Colonic mucosa (tissue), 4 donors: ENCODE measurements around the gene JPT2. TPM values are rescaled to one million over a fixed set of nuclear protein-coding genes. Genes with fewer than 3 reads are reported as not detected.

Experiments
- DNase-seq: peaks from one replicate; pipeline ENCODE4 v3.0.0-alpha.2; 2020
- H3K27ac ChIP-seq: fragments of 200-600 bp; one replicate; pipeline ENCODE4 v1.8.0; 2021
- H3K27me3 ChIP-seq: fragments of 200-600 bp; one replicate; pipeline ENCODE4 v1.8.0; 2021
- H3K36me3 ChIP-seq: fragments of 200-600 bp; one replicate; pipeline ENCODE4 v1.8.0; 2021
- H3K4me1 ChIP-seq: fragments of 200-600 bp; one replicate; pipeline ENCODE4 v1.8.0; 2021; ENCODE audit warnings: mild to moderate bottlenecking
- H3K4me3 ChIP-seq: fragments of 200-600 bp; one replicate; pipeline ENCODE4 v1.8.0; 2021
- H3K9ac ChIP-seq, 2 donors: one replicate each; pipeline ENCODE4 v1.7.0; 2013; ENCODE audit warnings: control low read depth in 2 of 2, low read depth in 2 of 2, low read length in 2 of 2
- H3K9me3 ChIP-seq: fragments of 200-600 bp; one replicate; pipeline ENCODE4 v1.8.0; 2021
- CTCF ChIP-seq: fragments of 200-600 bp; IDR thresholded peaks from one replicate; pipeline ENCODE4 v1.8.0; 2022; ENCODE audit warnings: antibody characterized with exemption, mild to moderate bottlenecking
- intact Hi-C: fragments of 100-400 bp; cut with DNase I; formaldehyde crosslinking; loops from one replicate; pipeline ENCODE4 v1.14.1; 2022
- total RNA-seq, 2 donors: library from RNA; stranded (reverse); fragmentation: NEBNext Ultra II Directional in 1 of 2; extraction: Animal tissue kit (Norgen Biotek cat#: 25700) in 1 of 2; gene quantifications; one replicate each; pipeline ENCODE4 v1.2.1, GENCODE V29; 2021
- donor health status: healthy.
- donor health status: DM: no; HTN: no; CAD: no.
- donor health status: DM: no; HTN: no; CAD: no.

The JPT2 gene
- total RNA-seq, 2 donors from 2014 or later = 53.5 to 123 TPM

GRCh38 chr16:1723450-1724147, 45.5 kb downstream of the JPT2 start:
- peak; percentile 84 for TF ChIP-seq CTCF
- Histone ChIP-seq H3K9me3 (no peaks in the 10 kb centered on the region), H3K4me1 (peaks cover 16% of the 10 kb centered on the region), H3K4me3 (no peak overlapping the region), H3K36me3 (no peaks in the 10 kb centered on the region), H3K9ac (no peak overlapping the region), H3K27ac (no peak overlapping the region), H3K27me3 (no peaks in the 10 kb centered on the region)
- intact Hi-C loops = no loop called here
- DNase-seq = peak; percentile 69

GRCh38 chr16:1724491-1724890, 46.4 kb downstream of the JPT2 start:
- Histone ChIP-seq H3K4me3 (no peak overlapping the region), H3K4me1 (peaks cover 16% of the 10 kb centered on the region), H3K27ac (no peak overlapping the region), H3K27me3 (no peaks in the 10 kb centered on the region), H3K9ac (no peak overlapping the region), H3K36me3 (peaks cover 3% of the 10 kb centered on the region), H3K9me3 (no peaks in the 10 kb centered on the region)
- no peak for DNase-seq
- no peak for TF ChIP-seq CTCF
- intact Hi-C loops = no loop called here

DNA sequence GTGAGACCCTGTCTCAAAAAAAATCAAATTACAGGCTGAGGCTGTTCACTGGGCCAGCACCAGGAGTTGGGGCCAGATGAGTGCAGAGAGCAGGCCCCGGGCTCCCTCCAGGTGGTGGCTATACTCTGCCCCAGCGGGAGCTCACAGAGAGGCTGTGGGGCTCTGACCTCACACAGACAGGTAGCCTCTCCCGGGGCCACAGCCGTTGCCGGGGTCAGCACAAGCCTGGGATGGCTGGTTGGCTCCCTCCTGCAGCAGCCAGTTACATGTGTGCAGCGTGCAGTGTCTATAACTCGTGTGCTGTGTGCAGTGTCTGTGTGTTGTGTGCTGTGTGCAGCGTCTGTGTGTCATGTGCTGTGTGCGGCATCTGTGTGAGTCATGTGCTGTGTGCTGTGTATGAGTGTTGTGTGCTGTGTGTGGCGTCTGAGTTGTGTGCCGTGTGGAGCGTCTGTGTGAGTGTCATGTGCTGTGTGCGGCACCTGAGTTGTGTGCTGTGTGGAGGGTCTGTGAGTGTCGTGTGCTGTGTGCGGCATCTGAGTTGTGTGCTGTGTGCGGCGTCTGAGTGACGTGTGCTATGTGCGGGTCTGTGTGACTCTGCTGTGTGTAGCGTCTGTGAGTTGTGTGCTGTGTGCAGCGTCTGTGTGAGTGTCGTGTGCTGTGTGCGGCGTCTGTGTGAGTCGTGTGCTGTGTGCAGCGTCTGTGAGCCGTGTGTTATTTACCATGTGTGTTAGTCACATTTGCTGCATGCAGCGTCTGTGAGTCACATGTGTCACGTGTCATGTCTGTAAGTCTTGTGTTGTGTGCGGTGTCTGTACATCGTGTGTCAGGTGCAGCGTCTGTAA, 48.8 kb downstream of the JPT2 start:
- Histone ChIP-seq H3K4me3 (no peak overlapping the region), H3K9ac (no peak overlapping the region), H3K27ac (no peak overlapping the region), H3K4me1 (peaks cover 13% of the 10 kb centered on the region), H3K27me3 (no peaks in the 10 kb centered on the region), H3K9me3 (no peaks in the 10 kb centered on the region), H3K36me3 (peaks cover 3% of the 10 kb centered on the region)
- no peak for DNase-seq
- intact Hi-C loops = no loop called here
- TF ChIP-seq CTCF = no peak

- Histone ChIP-seq H3K36me3 (peaks cover 3% of the 10 kb centered on the region), H3K27ac (no peak overlapping the region), H3K4me1 (peaks cover 3% of the 10 kb centered on the region), H3K9ac (no peak overlapping the region), H3K4me3 (no peak overlapping the region), H3K27me3 (no peaks in the 10 kb centered on the region), H3K9me3 (no peaks in the 10 kb centered on the region)
- intact Hi-C loops = no loop called here
- no peak for TF ChIP-seq CTCF
- no peak for DNase-seq
Measured at GRCh38 chr16:1727651-1728624, 49.9 kb downstream of the JPT2 start.

DNA sequence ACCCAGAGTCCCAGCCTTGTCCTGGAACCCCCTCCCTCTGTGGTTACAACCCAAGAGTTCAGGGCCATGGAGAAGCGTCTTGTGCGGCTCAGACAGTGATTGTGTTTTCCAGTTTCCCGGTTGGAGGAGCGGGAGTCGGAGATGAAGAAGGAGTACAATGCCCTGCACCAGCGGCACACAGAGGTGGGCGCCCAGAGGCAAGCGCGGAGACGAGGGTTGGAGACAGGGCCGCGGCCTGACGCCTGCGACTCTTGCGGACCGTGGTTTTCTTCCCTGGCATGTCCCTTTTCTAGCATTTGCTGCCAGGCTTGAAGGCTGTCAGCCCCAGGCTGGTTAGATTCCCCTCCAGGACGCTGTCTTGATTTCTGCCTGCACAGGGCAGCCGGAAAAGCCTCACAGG, 50.9 kb downstream of the JPT2 start:
- H3K9ac ChIP-seq = no peak overlapping the region
- peaks cover 3% of the 10 kb centered on the region for H3K36me3 ChIP-seq
- no peaks in the 10 kb centered on the region for H3K9me3 ChIP-seq
- no peaks in the 10 kb centered on the region for H3K4me1 ChIP-seq
- TF ChIP-seq CTCF = no peak
- intact Hi-C loops = no loop called here
- no peaks in the 10 kb centered on the region for H3K27me3 ChIP-seq
- no peak overlapping the region for H3K4me3 ChIP-seq
- no peak for DNase-seq
- no peak overlapping the region for H3K27ac ChIP-seq
